ENCODE measurements around the gene WWP2.

The WWP2 gene

DNA sequence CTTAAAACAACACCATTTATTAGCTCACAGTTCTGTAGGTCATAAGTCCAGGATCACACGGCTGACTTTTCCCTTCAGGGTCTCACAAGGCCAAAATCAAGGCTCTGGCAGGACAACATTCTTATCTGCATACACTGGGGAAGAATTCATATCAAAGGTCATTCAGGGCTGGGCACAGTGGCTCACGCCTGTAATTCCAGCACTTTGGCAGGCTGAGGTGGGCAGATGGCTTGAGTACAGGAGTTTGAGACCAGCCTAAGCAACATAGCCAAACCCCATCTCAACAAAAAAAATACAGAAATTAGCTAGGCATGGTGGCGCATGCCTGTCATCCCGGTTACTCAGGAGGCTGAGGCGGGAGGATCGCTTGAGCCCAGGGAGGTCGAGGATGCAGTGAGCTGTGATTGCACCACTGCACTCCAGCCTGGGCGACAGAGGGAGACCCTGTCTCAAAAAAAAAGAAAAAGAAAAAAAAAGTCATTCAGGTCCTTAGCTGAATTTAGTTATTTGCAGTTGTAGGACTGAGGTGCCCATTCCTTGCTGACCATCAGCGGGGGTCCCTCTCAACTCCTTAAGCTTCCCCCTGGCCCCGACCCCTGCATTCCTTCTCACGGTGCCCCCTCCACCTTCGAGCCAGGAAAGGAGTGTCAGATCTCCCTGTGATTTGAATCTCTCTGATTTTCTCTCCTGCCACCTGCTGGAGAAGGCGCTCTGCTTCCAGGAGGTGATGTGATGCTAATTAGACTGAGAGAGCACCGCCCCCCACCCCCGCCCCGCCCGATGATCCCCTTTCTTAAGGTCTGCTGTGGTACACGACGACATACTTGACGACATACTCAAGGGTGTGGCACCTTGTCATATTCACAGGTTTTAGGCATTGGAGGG lies 97.2 kb downstream of the WWP2 start:
- DNase-seq = peak; percentile 17

DNA sequence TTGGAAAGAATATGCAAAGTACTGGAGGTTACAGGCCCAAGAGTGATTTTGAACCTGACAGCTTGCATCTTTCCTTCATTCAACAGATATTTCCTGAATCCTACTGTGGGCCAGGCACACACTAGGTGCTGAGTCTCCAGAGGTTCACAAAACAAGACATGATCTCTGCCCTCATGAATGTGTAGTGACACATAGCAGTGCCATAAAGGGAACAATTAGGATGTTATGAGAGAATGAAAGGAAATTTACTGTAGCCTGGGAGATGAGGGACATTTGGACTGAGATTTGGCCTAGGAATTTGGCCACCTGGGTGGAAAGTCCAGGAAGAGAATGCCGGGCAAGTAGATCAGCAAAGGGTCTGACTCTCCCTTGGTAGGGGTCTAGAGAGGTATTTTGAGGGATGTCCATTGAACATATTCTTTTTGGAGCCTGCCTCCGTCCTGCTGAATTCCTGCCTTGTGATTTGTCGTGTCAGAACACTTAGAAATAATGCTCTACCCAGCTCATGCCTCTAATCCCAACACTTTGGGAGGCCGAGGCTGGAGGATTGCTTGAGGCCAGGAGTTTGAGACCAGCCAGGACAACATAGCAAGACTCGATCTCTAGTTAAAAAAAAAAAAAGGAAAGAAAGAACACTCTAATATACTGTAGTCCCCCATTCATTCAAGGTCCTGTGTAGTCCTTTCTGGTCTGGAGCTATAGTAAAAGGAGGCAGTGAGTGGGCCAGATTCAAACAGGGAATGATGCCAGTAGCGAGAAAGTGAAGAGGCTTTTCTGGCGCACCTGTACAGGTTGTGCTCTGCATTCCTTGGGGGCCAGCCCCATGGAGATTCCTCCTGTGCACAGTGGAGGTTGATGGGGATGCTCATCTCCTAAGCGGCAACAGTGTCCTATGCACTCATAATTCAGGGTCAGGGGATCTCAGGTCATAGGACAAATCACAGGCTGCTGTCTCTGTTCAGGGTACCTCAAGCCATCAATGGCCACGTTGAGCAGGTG lies 98.4 kb downstream of the WWP2 start:
- DNase-seq = no peak

DNA sequence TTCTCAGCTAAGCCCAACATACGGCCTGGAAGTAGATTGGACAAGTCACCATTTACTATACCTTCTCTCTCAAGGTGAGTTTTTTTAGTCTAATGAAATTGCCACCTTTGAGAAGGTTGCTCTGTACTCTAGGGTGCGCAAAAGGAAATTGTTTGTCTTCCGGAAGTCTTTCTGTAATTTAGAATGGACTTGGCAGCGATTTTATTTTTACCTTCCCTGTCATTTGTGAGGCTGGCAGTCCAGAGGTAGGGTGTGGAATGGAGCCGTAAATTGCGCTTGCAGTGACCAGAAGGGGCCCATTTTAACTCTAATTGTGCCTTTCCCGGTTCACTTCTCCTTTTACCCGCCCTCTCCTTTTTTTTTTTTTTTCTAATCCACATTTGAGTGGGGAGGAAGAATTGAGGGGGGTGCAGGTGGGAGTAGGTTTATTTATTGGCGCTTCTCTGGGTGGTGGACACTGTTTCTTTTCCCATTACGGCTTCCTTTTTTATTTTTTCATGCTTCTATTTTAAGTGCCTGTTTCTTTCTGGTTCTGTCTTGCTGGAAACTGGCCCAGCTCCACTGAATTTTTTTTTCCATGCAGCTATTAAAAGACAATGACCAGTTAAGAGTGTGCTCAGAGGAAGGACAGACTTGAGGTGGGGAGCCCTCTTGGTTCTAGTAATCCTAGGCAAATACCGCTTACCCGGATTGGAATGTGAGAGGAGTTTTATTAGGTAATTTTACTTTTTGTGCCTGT lies 99.3 kb downstream of the WWP2 start:
- peak; percentile 80 for DNase-seq

DNA sequence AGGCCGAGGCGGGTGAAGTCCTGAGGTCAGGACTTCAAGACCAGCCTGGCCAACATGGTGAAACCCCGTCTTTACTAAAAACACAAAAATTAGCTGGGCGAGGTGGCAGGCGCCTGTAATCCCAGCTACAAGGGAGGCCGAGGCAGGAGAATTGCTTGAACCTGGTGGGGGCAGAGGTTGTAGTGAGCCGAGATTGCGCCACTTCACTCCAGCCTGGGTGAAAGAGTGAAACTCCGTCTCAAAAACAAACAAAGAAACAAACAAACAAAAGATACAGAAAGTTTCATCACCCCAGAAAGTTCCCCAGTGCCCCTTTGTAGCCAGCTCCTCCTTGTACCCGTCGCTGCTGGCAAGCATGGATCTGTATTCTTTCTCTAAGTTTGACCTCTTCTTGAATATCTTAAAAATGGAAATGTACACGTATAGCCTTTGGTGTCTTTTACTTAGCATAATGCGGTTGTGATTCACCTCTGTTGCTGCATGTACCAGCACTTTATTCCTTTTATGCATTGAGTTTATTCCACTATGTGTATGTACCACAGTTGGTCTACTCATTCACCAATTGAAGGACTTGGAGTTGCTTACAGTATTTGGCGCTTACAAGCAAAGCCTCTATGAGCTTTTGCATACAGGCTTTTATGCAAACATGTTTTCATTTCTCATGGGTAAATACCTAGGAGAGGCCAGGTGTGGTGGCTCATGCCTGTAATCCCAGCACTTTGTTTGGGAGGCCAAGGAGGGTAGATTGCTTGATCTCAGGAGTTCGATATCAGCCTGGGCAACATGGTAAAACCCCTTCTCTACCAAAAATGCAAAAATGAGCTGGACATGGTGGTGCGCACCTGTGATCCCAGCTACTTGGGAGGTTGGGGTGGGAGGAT lies 101.5 kb downstream of the WWP2 start:
- DNase-seq = no peak

DNA sequence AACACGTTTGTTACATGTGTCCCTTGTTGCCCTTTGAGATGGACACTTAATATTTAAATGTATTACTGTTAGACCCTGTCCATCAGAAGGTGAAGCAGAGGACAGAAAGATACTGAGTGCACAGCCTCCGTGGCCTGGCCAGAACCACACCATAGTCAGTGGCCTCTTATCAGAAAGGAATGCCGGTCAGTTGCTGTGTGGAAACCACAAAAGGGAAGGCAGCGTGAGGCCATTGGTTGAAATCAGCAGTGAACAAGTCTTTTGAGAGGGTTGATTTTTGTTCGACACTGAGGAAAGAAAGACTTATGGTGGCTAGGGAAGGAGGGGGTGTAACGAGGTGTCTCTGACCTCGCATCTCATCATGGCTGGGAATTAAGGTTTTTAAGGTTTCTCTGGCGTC lies 103.6 kb downstream of the WWP2 start:
- no peak for DNase-seq

DNA sequence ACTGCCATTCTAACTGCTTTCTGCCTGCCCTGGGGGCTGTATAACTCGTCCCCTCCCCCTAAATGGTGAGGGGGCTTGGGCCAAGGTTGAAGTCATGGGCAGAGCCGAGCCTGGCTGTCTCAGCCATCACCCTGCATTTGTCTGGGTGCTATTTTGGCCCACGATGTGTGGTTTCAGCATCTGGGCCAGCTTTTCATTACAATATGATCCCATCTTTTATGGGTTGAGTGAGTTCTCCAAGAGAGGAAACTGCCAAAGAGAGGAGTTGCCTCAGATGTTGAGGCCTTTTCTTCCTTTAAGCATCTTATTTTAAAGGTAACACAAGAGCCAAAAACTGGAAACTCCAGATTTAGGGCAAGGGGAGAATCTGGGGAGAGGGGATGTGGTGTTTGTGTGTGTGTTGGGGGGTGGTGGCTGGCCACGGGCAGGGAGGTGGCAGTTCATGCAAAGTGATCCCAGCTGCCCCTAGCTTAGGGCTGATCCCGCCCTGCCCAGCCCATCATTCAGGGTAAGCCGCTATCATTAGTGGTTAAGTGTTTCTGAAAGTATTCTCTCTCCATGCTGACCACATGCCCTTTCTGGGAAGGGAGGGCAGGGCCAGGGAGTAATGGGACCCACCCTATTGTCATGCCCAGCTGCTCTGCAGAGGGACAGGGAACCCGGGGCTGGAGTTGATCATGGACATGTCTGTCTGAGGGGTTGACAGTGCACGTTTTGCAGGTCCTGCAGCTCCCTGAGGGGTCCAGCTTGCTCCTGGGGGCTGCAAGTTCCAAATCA lies 105.8 kb downstream of the WWP2 start:
- no peak for DNase-seq

DNA sequence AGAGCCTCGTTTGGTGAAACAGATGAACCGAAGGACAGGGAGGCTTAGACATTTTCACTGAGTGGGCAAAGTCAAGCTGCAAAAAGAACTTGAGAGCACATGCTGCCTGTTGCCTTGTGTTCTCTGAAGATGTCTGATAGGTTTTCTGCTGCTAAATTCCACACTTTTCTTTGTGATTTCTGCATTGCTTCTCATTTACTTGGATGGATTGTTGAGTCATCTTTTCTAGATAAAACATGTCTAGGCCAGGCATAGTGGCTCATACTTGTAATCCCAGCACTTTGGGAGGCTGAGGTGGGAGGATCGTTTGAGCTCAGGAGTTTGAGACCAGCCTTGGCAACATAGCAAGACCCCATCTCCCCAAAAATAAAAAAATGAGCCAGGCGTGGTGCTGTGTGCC lies 108.6 kb downstream of the WWP2 start:
- no peak for DNase-seq

DNA sequence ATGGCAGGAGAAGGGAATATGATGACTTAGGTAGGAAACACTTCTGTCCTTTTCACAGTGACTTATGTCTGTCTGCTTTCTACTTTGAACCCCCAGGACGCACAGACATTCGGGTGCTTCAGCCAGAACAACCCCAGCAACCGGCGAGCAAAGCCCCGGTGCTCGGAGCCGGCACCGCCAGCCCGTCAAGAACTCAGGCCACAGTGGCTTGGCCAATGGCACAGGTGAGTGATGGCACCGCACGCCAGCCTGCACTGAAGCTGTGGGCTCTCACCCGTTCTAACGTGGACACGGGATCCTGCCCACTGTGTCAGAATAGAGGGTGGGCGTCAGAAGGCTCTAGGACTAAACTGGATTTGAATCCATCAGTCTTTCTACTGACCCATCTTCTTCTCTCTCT lies 109.6 kb downstream of the WWP2 start:
- no peak for DNase-seq

DNA sequence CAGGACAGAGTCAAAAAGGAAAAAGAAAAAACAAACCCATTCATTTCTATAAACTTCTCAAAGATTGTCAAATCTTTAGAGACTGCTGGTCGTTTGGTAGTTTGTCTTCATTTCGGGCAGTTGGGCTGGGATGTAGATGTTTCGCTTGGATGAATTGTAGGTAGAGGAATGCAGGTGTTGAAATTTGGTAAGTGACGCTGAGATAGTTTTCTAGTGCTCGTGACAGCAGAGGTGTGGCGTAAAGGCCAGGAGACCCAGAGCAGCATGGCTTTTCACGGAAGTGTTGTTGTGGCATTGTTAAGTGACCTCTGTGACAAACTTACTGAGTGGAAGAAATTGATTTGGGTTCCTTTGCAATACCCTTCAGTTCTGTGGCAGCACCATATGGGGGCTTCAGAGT lies 110.8 kb downstream of the WWP2 start:
- no peak for DNase-seq

DNA sequence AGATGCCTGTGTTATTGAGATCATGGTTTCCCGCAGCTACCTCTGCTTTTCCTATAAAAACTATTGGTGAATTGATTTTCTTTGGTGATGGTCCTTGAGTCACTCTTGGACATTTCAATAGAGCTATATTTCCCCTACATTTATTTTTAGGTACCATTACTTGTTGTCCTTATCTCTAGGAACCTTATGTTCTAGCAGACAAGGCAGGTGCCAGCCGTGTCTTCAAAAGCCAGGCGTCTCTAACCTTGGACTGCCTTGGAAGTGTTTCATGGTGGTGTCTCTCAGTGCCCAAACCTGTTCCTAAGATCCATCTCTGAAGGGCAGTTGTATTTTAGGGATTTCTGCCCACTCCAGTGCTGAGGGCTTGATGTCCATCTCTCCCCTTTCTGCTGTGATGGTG lies 111.7 kb downstream of the WWP2 start:
- DNase-seq = no peak

DNA sequence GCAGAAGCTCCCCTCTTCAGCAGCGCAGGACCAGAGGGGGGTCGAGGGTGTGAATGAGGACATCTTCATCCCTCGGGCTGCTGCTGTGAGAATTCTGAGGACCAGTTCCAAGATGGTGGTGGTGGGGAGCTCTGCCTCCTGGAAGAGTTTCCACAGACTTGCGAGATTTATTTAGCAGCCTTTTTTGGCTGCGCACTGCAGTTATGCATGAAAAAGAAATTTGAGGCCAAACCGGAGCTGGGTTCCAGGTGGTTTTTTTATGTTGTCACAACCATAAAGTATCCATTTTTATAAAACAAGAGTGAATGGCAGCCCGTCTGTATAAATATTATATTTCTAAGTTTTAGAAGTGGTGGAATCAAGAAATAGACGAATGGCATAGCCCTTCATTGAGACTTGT lies 112.1 kb downstream of the WWP2 start:
- no peak for DNase-seq

DNA sequence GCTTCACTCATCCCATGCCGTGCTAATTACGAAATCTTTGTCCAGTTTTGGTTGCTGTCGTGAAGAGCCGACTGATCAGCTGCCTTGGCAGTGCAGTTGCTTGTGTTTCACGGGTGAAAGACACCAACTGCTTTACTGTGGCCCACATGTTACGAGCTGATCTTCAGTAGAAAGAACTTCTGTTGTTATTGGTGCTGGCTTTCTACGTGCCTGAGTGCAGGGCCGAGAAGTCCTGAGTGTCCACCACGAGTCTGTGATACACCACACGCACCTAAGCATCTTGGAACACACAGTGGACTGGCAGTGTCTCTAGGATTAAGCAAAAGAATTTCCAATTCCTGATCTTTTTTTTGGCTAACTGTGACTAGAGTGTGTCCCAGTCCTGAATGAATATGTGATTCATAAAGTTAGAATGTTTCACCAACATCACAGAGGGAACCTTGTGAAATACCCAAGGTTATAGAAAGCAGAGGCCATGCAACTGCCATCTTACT lies 118.6 kb downstream of the WWP2 start:
- no peak for DNase-seq

DNA sequence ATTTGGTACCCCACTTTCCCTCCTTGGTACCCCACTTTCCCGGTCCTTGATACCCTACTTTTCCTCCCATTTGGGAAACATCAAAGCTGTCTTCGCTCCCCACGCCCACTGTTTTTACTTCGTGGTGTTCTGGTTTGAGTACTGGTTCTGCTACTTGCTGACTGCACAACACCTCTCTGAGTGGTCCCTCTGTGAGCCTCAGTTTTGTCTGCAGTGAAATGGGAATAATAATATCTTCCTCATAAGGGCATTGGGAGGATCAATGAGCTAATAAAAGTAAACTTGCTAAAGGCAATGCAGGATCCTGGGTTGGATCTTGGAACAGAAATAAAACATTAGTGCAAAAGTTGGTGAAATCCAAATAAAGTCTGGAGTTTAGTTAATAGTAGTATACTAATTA lies 119.0 kb downstream of the WWP2 start:
- no peak for DNase-seq

DNA sequence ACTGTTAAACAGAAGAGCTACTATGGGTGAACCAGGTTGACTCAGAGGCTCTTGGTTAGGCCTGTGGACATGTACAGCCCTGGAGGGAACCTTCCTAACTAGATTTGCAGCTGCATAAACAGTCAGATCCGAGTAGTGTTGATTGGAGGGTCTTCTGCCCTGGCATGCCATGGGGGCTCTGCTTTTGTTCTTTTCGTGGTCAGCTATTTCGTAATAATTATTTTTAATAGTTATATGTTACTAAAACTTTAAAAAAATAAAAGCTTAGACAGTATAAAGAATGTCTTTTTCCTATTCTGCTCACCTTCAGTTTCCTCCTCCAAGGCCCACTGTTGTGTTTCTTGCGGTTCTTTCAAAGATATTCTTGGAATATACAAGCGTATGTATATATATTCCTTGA lies 121.6 kb downstream of the WWP2 start:
- DNase-seq = no peak

DNA sequence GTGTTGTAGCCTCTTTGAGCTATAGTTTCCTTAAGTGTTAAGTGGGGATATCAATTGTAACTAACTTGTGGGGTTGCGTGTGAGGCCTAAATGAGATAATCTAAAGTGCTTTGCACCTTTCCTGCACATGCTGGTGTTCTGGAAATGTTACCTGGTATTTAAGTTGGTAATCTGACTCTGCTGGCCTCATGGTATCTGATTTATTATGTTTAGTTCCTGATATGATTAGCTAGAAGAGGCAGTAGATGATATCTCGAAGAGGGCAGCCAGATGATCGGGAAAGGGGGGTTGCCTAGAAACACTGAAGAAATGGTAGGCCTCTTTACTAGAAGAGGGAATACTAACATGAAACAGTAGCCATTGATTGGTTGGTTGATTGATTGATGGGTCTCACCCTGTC lies 123.6 kb downstream of the WWP2 start:
- no peak for DNase-seq

DNA sequence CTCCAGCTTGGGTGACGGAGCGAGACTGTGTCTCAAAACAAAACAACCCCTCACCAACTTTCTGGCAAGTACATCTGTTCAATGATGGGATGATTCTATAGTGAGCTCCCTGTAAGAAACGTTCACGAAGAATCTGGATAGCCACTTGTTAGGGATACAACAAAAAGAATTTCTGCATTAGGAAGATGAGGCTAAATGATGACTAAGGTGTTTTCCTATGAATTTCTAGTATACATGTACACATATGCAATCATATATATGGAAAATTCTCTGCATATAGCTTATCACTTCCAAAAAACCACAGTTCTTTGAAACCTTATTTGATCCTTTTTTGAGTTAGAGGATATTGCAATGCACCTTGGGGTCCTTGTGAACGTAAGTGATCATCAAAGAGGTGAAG lies 124.6 kb downstream of the WWP2 start:
- no peak for DNase-seq

DNA sequence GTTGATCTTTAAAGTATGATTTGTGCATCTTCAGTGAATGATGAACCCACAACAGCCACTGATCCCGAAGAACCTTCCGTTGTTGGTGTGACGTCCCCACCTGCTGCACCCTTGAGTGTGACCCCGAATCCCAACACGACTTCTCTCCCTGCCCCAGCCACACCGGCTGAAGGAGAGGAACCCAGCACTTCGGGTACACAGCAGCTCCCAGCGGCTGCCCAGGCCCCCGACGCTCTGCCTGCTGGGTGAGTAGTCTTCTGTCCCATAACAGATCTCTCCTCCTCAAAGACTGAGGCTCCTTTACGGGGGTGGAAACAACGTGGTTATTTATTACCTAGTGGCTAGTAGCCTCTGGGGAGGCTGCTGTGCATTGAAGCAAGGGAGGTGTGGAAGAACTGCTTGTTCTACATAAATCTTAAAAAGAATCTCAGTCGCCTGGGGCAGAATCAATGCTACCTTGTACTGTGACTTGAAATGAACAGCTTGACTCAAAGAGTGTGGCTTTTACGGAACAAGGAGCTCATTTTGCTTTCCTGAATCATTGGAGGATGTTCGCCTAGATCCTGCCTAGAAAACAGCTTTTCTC lies 126.0 kb downstream of the WWP2 start:
- no peak for DNase-seq

DNA sequence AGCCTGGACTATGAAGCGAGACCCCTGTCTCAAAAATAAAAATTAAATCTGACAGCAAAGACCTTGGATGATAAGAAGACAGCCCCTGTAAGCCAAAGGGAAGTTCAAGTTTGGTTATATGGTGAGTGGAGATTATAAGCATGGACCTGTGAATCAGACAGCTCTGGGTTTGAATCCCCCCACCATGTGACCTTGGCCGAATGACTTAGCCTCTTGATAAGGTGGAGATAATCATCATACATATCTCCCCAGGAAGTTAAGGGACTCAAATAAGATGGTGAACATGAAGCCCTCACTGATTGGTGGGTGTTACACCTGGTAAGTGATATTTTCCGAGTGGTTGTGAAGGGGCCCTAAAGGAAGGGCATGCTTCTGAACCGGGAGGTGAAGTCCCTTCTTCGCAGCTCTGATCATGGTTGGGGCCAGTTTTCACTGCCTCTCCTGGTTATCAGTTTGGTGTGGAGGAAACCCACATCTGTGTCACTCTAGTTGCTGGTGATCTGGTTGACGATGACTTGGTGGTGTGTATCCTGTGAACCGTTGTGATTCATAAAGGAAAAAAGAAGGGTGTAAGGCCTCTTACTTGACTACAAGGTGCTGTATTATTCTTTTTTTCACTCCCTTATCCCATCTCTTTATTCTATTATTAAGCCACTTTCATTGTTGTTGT lies 127.3 kb downstream of the WWP2 start:
- DNase-seq = no peak

DNA sequence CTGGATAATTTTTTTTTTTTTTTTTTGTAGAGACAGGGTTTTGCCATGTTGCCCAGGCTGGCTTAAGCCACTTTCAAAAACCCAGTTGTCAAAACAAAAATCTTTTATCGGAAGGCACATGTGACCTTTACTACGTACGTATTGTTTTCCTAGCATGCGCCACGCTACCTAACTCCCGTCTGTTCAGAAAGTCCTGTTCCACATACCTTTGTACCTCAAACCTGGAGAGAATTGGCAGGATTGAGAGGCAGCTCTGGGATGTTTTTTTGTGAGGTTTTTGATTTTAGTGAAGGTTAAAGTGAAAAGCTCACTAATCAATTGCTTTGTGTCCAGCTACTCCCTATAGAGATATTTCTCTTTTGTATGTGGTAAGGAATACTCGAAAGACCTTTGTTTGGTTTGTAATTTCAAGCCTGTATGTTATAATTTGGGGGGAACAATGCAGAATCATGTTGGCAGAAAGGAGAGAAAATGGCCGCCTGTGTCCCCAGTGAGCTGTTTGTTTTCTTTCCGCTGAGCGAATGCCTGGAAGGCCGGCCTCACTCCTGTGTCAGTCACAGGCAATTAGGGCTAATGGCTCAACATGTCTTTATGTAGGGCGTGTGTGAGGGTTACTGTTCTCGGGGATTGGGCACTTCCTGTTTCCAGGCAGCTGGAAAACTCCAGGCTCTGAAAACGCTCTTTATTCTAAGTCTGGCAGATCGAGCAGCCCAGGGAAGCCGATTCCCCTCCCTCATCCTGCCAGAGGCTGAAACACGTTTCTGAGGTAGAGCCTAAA lies 128.2 kb downstream of the WWP2 start:
- DNase-seq = peak; percentile 59

Data from NCI-H2227 treated with DMSO at 0.1 percent for 48 hours (cell line).